ENCODE results near the gene MGLL. TPM values are rescaled to one million over a fixed set of nuclear protein-coding genes. Genes with fewer than 3 reads are reported as not detected.
A peak's percentile ranks its signal among the peaks of the same experiment; 100 is the strongest.

The MGLL gene
- total RNA-seq, 1 experiment from 2014 or later = 95.0 TPM

GRCh38 chr3:127676456-127676855, 145.9 kb downstream of the MGLL start:
- DNase-seq (ENCODE audit: low spot score) = no peak

- no peak for DNase-seq (ENCODE audit: low spot score)
Measured at GRCh38 chr3:127675651-127676391, 146.5 kb downstream of the MGLL start.

- DNase-seq (ENCODE audit: low spot score) = no peak
Measured at GRCh38 chr3:127674790-127675189, 147.5 kb downstream of the MGLL start.

GRCh38 chr3:127674101-127674721, 148.1 kb downstream of the MGLL start:
- DNase-seq (ENCODE audit: low spot score) = no peak

GRCh38 chr3:127673191-127674100, 148.9 kb downstream of the MGLL start:
- DNase-seq (ENCODE audit: low spot score) = no peak

GRCh38 chr3:127672429-127673190, 149.7 kb downstream of the MGLL start, which contains the start of gene ABTB1:
ABTB1 (plus strand) TSS chr3:127672952; CDS start chr3:127673026, 74 bp downstream.
- peak; percentile 75 for DNase-seq (ENCODE audit: low spot score)

GRCh38 chr3:127671523-127672428, 150.5 kb downstream of the MGLL start:
- DNase-seq (ENCODE audit: low spot score) = peak; percentile 16

GRCh38 chr3:127670761-127671522, 151.4 kb downstream of the MGLL start:
- no peak for DNase-seq (ENCODE audit: low spot score)

- DNase-seq (ENCODE audit: low spot score) = no peak
Measured at GRCh38 chr3:127670229-127670559, 152.1 kb downstream of the MGLL start.

- DNase-seq (ENCODE audit: low spot score) = no peak
Measured at GRCh38 chr3:127669541-127670228, 152.6 kb downstream of the MGLL start.

- no peak for DNase-seq (ENCODE audit: low spot score)
Measured at GRCh38 chr3:127668906-127669305, 153.4 kb downstream of the MGLL start.

GRCh38 chr3:127667119-127667681, 155.1 kb downstream of the MGLL start:
- no peak for DNase-seq (ENCODE audit: low spot score)

GRCh38 chr3:127666676-127667075, 155.6 kb downstream of the MGLL start:
- DNase-seq (ENCODE audit: low spot score) = no peak

GRCh38 chr3:127665586-127665985, 156.7 kb downstream of the MGLL start:
- DNase-seq (ENCODE audit: low spot score) = no peak

GRCh38 chr3:127665165-127665564, 157.2 kb downstream of the MGLL start:
- DNase-seq (ENCODE audit: low spot score) = no peak

- no peak for DNase-seq (ENCODE audit: low spot score)
Measured at GRCh38 chr3:127663151-127663550, 159.2 kb downstream of the MGLL start.

- no peak for DNase-seq (ENCODE audit: low spot score)
Measured at GRCh38 chr3:127662001-127662469, 160.3 kb downstream of the MGLL start.

- DNase-seq (ENCODE audit: low spot score) = no peak
Measured at GRCh38 chr3:127661600-127661999, 160.7 kb downstream of the MGLL start.
